GM19238 (cell line): ENCODE data around the gene KNTC1.
"Not testable (repeated sequence)": the region's sequence is repeated elsewhere in the genome, so short reads cannot be mapped to it uniquely, and the experiment has no call there.

Experiments used
- DNase-seq: peaks from one replicate; pipeline ENCODE4 v3.0.0; 2011; ENCODE audit warnings: low spot score; ENCODE audit not compliant: insufficient read length

Gene KNTC1

DNA sequence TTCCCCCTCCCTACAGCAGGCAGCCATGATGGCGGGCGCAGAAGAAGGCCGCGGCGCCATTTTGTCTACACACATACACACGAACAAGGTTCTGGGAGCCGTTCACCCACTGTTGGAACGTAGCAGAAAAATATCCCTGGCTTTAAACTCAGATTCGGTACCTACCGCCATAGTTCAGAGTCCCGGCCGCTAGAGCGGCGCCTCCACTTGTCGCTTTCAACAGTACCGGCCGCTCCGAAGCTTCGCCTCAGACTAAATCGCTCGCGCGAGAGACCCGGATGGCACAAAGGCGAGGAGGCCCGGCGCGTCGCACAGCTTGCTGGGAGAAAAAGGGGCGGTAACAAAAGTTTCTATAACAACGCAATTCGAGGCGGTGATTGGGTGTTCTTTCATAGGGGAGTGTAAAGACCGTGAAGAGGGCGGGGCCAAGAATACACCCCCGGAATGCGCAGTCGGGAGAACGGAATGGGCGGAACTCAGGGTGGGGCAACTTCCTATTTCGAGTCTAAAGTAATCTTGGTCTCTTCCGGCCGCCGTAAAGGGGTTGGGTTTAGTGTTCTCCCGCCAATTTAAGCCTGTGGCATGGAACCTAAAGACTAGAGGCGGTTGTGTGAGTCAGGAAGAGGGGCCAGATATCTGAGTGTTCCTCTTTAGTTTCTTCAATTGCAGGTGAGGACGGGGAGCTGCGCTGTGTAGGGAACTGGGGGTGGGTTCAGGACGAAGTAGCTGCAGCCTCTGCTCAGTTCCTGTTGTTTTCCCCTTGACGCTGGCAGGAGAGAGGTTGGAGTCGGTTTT, at the start of gene KNTC1, which contains the start of gene RSRC2:
Gene KNTC1, plus strand, starts transcription at position 567 of the 795 bp plus-strand sequence. CDS start 2,815 bp downstream, outside the sequence.
Gene RSRC2, minus strand, starts transcription at position 254 of the 795 bp plus-strand sequence. Its CDS starts 83 bp downstream, at position 171.
- peak; percentile 74 for DNase-seq

- DNase-seq: no peak
Observed at GRCh38 chr12:122480753-122481152, 46.3 kb upstream of the KNTC1 start.

GRCh38 chr12:122481861-122482260, 45.2 kb upstream of the KNTC1 start:
- no peak for DNase-seq

- DNase-seq: no peak
Observed at GRCh38 chr12:122483969-122484368, 43.1 kb upstream of the KNTC1 start.

DNA sequence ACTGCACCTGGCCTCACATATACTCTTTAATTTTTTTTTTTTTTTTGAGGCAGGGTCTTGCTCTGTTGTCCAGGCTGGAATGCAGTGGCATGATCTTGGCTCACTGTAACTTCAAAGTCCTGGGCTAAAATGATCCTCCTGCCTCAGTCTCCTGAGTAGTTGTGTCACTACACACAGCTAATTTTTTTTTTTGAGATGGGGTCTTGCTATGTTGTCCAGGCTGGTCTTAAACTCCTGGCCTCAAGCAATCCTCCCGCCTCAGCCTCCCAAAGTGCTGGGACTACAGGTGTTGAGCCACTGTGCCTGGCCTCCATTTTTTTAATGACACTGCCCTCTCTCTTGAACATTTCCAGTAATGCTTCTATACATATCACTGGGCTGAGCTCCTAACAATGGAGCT, 42.7 kb upstream of the KNTC1 start:
- not testable (repeated sequence) for DNase-seq

DNA sequence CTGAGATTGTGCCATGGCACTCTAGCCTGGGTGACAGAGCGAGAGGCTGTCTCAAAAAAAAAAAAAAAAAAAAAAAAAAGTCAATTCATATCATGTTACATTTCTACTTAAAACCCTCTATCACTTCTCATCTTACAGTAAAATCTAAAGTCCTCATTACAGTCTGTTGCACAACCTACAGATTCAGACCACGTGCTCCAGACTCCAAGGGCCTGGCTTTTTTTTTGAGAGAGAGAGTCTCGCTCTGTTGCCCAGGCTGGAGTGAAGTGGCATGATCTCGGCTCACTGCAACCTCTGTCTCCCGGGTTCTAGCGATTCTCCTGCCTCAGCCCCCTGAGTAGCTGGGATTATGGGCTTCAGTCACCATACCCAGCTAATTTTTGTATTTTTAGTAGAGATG, 40.7 kb upstream of the KNTC1 start:
- not testable (repeated sequence) for DNase-seq

DNA sequence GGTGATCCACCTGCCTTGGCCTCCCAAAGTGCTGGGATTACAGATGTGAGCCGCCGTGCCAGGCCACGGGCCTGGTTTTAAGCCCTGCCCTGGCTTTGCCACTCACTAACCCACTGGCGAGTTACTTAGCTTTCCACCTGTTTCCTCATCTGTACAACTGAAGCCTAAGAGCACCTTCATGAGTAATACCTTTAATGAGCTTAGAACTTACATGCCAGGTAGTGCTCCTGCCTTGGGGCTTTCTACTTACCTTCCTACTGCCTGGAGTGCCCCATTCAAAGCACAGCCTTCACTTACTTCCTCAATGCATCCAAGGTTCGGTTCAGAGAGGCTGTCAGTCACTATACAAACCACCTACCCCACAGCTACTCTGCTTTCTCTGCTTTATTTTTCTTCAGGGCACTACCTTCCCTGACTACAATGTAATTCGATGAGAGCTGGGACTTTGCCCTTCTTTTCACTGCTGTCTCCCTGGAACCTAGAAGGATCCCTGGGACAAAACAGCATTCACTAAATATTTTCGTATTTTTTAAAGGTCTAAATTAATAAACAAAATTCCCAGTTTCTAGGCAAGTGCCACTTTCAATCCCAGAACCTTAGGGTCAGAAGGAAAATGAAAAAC, 40.1 kb upstream of the KNTC1 start:
- DNase-seq: no peak

DNA sequence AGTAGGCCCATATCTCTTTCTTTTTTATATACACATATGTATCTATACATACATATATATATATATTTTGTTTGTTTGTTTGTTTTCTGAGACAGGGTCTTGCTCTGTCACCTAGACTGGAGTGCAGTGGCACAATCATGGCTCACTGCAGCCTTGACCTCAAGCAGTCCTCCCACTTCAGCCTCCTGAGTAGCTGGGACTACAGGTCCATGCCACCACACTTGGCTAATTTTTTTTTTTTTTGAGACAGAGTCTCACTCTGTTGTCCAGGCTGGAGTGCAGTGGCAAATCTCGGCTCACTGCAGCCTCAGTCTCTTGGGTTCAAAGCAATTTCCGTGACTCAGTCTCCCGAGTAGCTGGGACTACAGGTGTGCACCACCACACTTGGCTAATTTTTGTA, 39.2 kb upstream of the KNTC1 start:
- DNase-seq: not testable (repeated sequence)

DNA sequence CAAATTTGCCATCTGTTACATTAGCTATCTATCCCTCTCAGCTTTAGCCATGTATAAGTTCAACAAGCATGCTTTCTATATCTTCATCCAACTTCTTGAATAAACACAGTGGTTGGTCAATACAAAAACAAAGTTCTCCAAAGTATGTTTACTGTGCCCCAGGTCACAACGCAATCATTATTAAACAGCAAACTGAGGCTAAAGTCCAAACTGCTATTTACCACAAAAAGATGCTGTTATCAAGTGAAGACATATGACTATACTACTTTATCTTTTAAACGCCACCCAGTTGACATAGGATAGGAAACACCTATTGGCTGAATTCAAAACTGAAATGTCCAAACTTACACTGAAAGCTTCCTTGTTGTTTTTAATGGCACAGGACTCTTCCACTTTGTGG, 38.0 kb upstream of the KNTC1 start:
- no peak for DNase-seq

GRCh38 chr12:122491991-122492390, 35.1 kb upstream of the KNTC1 start:
- no peak for DNase-seq

- not testable (repeated sequence) for DNase-seq
Observed at GRCh38 chr12:122493222-122493621, 33.8 kb upstream of the KNTC1 start.

GRCh38 chr12:122495258-122495657, 31.8 kb upstream of the KNTC1 start:
- no peak for DNase-seq

- DNase-seq: peak; percentile 18
Observed at GRCh38 chr12:122499991-122500684, 26.9 kb upstream of the KNTC1 start.

DNA sequence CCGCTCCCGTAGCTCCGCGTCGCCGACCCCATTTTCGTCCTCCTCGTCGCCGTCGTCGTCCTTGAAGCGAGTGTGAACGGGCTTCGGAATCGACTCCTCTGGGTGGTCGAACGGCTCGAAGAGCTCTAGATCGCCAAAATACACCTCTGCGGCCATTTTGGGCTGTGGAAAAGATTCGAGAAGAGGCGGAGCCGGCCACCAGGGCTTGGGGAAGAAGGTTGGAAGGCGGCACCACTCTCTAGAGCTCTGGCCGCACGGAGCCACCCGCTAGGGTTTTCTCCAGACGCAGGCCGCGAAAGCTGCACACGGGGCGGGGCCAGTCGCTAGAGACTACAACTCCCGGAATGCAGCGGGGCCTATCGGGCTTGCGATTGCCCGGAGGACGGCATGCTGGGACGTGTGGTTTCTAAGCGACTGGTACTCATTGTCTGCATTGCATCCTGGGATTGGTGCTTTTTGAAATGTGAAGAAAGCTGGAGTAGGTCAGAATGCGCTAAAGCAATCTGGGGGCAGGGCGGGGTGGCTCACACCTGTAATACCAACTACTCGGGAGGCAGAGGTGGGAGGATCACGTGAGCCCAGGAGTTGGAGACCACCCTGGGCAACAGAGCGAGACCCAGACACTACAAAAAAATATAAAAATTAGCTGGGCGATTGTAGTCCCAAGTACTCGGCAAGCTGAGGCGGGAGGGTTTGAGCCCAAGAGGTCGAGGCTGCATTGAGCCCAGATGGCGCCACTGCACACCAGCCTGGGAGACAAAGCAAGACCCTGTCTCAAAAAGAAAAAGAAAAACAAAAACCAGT, 26.2 kb upstream of the KNTC1 start, which contains the start of gene ZCCHC8:
Gene ZCCHC8, minus strand, starts transcription at position 248 of the 804 bp plus-strand sequence. Its CDS starts 92 bp downstream, at position 156.
- DNase-seq: peak; percentile 87

GRCh38 chr12:122501489-122501989, 25.5 kb upstream of the KNTC1 start:
- no peak for DNase-seq

DNA sequence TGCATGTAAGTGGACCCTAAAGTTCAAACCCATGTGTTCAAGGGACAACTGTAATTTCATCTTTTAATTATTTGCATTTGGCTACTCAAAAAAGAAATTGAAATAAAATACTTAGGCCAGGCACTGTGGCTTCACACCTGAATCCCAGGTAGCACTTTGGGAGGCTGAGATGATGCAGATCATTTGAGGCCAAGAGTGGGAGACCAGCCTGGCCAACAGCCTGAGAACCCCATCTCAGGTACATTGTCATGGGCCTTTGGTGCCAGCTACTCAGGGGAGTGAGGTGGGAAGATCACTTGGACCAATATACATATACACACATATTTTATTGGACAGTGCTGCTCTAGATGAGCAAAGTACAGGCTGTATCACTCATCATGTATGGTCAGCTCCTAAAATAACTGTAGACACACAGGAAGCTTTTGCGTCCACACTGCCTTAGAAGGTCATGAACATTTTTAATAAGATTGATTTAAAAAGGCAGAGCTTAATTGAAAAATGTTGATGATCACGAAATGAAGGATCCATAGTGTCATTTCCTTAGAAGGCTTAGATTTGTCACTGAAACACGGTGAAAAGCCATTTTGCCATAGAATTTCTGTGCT, 23.8 kb upstream of the KNTC1 start:
- DNase-seq: no peak

DNA sequence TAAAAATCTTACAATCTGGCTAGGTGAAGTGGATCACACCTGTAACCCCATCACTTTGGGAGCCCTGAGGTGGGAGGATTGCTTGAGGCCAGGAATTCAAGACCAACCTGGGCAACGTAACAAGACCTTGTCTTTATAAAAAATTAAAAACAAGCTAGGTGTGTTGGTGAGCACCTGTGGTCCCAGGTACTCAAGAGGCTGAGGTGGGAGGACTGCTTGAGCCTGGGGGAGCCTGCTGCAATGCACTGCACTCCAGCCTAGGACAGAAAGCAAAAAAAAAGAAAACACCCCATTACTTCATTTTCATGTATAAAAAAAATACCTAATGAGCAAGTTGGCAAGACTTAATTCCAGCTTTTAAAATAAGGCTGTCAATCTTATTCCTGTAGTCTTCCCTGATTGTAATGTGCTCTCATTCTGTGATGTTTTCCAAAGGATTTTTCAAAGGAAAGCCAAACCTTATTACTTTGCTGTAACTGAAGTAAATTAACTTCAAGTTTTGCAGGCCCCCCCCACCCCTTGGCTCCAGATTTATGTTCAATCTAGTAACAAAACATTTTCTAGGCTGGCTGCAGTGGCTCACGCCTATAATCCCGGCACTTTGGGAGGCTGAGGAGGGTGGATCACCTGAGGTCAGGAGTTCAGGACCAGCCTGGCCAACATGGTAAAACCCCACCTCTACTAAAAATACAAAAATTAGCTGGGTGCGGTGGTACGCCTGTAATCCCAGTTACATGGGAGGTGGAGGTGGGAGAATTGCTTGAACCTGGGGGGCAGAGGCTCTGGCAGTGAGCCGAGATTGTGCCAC, 23.1 kb upstream of the KNTC1 start:
- DNase-seq: no peak

GRCh38 chr12:122505419-122506051, 21.5 kb upstream of the KNTC1 start:
- no peak for DNase-seq

DNA sequence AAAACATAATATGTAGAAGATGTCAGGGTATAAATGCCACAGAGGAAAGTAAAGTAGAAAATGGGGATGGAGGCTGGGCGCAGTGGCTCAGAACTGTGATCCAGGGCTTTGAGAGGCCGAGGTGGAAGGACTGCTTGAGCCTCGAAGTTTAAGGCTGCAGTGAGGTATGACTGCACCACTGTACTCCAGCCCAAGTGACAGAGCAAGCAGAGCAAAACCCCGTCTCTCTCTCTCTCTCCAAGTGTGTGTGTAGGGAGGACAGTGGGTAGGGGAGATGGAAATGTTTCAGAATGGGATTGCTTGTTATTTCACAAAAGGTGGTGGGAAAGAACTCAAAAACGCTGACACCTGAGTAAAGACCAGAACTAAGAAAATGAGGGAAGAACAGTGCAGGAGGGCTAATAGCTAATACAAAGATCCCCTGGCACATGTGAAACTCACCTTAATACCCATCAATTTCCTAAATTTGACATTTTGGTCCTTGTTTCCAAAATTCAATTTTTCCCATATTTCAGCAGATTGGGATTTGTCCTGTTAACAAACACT, 20.6 kb upstream of the KNTC1 start:
- no peak for DNase-seq
